ENCODE measurements around the gene ENPP7.

The ENPP7 gene

DNA sequence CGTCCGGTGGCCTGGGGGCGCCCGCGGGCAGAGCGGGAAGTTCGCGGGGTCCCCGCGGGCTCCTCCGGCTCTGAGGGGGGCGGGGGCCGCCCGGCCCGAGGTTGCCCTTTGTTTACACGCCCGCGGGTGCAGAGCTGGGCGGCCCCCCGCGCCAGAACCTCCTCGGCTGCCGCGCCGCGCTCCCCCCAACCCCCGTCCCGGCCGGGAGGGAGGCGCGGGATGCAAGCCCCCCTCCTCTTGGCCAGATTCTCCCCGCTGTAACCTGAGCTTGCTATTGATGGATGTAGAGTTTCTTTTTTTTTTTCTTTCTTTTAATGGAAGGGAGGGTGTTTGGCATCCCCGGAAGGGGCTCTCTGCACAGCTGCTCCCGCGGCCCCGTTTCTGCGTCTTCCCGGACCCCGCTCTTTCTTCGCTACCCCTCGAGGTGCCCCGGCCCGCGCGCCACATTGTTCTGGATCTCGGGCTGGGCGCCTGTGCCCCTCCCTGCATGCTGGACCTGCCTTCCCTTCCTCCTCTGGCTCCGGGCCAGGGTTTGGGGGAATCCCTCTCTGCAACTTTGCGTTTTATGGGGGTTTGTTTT lies 47.9 kb downstream of the ENPP7 start:
- DNase-seq = peak; percentile 67

- no peak for DNase-seq
Observed at GRCh38 chr17:79779084-79779529, 48.4 kb downstream of the ENPP7 start.

GRCh38 chr17:79779661-79780365 lies 49.1 kb downstream of the ENPP7 start:
- DNase-seq = no peak

- no peak for DNase-seq
Observed at GRCh38 chr17:79781012-79781650, 50.4 kb downstream of the ENPP7 start.

DNA sequence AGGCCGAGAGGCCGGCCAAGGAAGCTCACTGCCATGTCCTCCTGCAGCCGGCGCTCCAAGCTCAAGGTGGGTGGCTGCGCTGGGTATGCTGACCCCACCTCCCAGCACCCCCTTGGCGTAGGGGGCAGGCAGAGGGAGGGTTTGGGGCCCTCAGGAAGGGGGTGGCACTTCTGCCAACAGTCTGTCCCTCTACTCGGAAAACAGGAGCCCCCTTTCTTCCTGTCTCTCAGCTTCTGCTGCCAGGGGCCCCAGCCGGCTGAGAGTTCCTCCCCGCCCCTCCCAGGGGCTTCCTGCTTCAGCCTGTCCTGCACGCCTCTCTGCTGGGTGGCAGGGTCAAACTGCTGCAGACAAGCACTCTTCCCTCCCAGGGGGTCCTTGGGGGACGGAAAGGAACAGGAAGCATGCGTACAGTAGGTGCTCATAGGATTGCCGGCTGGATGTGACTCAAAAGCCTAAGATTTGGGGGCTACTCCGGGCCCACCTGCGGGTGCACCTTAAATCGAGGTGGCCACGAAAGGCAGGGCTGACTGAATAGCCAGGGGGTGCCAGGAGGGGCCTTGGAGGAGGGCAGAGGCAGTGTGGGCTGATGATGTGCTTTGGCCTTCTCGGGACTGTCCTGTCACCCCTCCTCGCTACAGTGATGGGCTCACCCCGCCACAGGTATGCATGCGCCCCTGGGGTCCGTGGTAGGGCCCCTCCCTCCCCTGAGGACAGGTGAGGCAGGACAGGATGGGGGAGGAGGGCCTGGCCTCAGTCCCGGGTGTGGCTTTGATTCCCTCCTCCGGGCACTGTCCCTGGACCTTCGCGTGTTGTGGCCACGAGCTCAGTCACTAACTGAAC lies 51.2 kb downstream of the ENPP7 start:
- no peak for DNase-seq

- no peak for DNase-seq
Observed at GRCh38 chr17:79783891-79784290, 53.1 kb downstream of the ENPP7 start.

DNA sequence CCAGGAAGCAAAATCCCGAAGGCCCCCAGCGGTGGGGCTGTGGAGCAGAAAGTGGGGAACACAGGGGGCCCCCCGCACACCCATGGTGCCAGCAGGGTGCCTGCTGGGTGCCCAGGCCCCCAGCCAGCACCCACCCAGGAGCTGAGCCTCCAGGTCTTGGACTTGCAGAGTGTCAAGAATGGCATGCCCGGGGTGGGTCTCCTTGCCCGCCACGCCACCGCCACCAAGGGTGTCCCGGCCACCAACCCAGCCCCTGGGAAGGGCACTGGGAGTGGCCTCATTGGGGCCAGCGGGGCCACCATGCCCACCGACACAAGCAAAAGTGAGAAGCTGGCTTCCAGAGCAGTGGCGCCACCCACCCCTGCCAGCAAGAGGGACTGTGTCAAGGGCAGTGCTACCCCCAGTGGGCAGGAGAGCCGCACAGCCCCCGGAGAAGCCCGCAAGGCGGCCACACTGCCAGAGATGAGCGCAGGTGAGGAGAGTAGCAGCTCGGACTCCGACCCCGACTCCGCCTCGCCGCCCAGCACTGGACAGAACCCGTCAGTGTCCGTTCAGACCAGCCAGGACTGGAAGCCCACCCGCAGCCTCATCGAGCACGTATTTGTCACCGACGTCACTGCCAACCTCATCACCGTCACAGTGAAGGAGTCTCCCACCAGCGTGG lies 53.7 kb downstream of the ENPP7 start:
- DNase-seq = no peak

DNA sequence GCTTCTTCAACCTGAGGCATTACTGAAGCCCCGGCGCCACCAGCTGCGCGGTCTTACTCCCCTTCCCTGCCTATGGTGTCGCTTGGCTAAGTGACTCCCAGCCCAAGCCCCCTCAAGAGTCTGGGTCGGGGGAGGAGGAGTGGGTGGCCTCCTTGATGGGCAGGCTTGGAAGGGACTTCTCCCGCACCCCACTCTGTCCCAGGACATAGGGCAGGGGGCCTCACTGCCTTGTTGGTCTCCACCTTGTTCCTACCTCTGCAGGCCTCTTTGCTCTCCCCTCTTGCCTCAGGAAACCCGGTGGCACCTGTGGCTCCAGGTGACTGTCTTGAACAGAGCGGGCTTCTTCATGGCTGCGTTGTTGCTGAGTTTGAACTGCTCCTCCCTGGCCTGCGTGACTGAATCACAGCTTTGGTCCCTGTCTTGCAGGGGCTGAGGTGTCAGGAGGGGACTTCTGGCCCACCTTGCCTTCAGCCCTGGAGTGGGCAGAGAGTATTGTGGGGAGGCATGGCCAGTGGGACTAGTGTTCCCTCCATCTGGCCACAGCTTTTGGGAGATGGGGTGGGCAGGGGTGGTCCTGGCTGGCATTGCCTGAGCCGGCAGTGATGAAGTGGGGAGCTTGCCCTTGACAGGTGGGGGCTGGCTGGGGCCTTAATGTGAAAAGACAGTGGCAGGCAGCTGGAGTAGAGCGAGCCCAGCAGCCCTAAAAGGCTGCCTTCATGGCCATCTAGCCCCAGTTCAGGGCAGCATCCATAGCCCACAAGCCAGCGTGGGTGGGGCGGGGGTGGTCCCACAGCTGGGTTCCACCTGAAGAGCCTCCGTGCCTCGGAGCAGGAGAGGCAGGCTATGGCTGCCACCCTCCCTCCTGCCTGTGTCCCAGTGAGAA lies 54.5 kb downstream of the ENPP7 start:
- no peak for DNase-seq

- DNase-seq = no peak
Observed at GRCh38 chr17:79785900-79786810, 55.4 kb downstream of the ENPP7 start.

DNA sequence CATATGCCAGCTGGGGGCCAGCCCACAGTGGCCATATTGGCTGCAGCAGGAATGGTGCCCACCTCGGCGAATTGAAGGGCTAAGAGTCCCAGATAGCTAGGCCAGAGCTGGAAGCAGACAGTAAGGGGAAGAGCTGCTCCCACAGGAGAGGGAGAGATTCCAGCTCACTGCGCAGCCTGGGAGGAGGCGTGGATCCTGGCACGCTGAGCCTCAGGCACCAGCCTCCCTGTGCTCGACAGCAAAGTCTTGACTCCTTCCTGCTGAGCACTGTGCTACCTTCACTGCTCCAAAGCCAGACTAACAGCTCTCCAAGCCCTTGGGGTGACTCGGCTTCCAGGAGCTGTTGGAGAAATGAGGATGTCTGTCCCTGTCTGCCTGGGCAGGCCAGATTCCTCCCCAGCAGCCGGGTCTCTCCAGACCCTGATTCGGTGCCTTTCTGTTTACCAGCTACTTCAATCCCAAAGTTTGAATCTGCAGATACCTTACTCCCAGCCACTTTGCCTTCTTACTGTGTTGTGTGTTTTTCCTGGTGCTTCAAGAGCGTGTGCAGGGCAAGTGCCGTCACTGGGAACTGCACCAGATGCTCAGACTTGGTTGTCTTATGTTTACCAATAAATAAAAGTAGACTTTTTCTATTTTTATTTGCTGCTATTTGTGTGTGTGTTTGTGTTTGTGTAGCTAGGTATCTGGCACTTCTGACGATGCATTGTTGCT lies 56.3 kb downstream of the ENPP7 start:
- DNase-seq = no peak

DNA sequence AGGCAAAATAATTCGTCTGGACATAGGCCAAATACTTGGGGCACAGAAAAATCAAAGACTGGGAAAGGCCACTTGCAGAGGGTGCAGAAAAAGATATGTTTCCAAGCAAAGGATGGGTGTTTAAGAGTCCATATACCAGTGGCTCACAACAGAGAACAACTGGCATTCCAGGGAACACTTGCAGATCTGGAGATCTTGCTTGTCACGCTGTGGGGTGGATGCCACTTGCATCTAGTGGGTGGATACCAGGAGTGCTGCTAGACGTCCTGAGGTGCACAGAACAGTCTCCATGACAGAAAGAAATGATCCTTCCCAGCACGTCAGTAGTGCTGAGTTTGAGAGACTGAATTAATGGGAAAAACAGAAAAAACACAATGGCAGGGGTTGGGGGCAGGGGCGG lies 57.7 kb downstream of the ENPP7 start:
- DNase-seq = no peak

GRCh38 chr17:79788989-79789942 lies 58.5 kb downstream of the ENPP7 start:
- no peak for DNase-seq

- peak; percentile 41 for DNase-seq
Observed at GRCh38 chr17:79789943-79790804, 59.4 kb downstream of the ENPP7 start.

- no peak for DNase-seq
Observed at GRCh38 chr17:79790805-79791734, 60.3 kb downstream of the ENPP7 start.

DNA sequence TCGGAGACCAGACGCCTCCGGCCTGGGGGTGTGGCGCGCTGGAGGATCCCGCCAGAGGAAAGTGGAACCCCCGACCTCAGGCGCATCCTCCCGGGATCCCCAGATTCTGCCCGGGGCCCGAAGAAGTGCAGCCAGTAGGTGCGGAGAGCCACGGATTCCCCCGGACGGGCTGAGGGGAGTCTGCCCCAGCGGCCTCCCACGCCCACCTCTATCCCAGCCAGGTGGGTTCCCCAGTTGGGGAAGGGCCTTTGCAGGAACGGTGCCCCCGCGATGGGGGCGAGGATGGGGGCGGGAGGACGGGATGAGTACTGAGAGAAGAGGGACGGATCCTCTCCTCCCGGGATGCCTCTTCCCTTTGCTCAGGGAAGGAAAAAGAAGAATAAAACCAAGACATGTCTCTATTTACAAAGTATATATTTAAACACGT lies 61.0 kb downstream of the ENPP7 start:
- DNase-seq = no peak

Data from RPMI8226 (cell line).